Gastroesophageal sphincter (tissue), 3 donors: Measurements from ENCODE around the gene PRODH2.

Experiments
- CTCF ChIP-seq, 4 experiments: fragments of 200-600 bp in 2 of 4; fragments of 450-650 bp in 2 of 4; sonication (generic) in 1 of 4; IDR thresholded peaks; one replicate each; pipeline ENCODE4 v1.5.1; 2017 to 2019; ENCODE audit warnings: antibody characterized with exemption in 4 of 4, mild to moderate bottlenecking in 2 of 4, moderate library complexity in 2 of 4
- EP300 ChIP-seq: sonication (generic); formaldehyde crosslinking; IDR thresholded peaks from one replicate; pipeline ENCODE4 v1.6.1; 2017; ENCODE audit warnings: antibody characterized with exemption, mild to moderate bottlenecking
- POLR2A ChIP-seq, 2 donors: fragments of 450-650 bp; IDR thresholded peaks; one replicate each; pipeline ENCODE4 v1.6.1; 2017; ENCODE audit warnings: antibody characterized with exemption in 2 of 2, mild to moderate bottlenecking in 2 of 2, moderate library complexity in 1 of 2
- POLR2AphosphoS5 ChIP-seq: sonication (generic); formaldehyde crosslinking; IDR thresholded peaks from one replicate; pipeline ENCODE4 v1.6.1; 2017; ENCODE audit warnings: antibody characterized with exemption

DNA sequence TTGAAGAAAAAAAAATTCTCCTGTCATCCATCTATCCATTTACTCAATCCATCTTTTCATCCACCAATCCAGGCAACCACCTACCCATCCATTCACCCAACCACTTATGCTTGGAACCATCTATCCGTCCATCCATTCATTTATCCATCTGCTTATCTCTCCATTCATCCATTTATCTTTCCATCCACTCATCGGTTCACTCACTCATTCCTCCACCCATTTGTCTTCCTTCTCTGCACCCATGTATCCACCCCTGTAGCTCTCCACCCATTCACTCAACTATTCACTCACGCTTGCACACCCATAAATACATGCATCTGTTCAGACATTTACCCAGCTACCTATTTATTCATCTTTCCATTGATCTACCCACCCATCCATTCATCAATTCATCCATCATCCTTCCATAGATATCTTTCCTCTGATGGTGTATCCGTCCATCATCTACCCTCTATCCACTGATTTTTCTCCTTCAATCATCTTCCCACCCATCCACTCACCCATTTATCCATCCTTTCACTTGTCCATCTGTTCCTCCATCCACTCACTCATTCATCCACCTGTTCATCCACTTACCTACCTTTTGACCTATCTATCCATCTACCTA is 30.1 kb upstream of the PRODH2 start:
- TF ChIP-seq POLR2AphosphoS5 (no peak), EP300 (no peak), CTCF (IDR thresholded peaks at IDR 0.05) (no peak), POLR2A (IDR thresholded peaks at IDR 0.05) (no peak)
